Breast epithelium (tissue), 4 donors: ENCODE data around the gene FAM200C. TPM values are rescaled to one million over a fixed set of nuclear protein-coding genes. Genes with fewer than 3 reads are reported as not detected.

Experiments
- DNase-seq, 2 donors: peaks; one replicate each; pipeline ENCODE4 v3.0.0-alpha.2; 2019; ENCODE audit warnings: low spot score in 2 of 2
- H3K27ac ChIP-seq, 2 donors: fragments of 200-600 bp; sonication (generic) in 1 of 2; one replicate each; pipeline ENCODE4 v1.5.1; 2016 to 2019; ENCODE audit warnings: mild to moderate bottlenecking in 1 of 2
- H3K27me3 ChIP-seq, 2 donors: fragments of 200-600 bp; sonication (generic) in 1 of 2; one replicate each; pipeline versions ENCODE4 v1.5.1 to v1.6.0; 2017 to 2019; ENCODE audit warnings: control low read depth in 1 of 2, mild to moderate bottlenecking in 1 of 2
- H3K36me3 ChIP-seq: fragments of 200-600 bp; one replicate; pipeline ENCODE4 v1.5.1; 2019
- H3K4me1 ChIP-seq, 2 donors: fragments of 200-600 bp; sonication (generic); one replicate each; pipeline ENCODE4 v1.5.1; 2016 to 2019; ENCODE audit warnings: control low read depth in 1 of 2
- H3K4me3 ChIP-seq, 3 donors: fragments of 200-600 bp; sonication (generic); 1 replicate in 2 of 3; 2 replicates in 1 of 3; pipeline ENCODE4 v1.5.1; 2016 to 2019; ENCODE audit warnings: mild to moderate bottlenecking in 3 of 3, moderate library complexity in 2 of 3
- H3K9me3 ChIP-seq, 2 donors: fragments of 200-600 bp; sonication (generic) in 1 of 2; one replicate each; pipeline ENCODE4 v1.5.1; 2016 to 2019; ENCODE audit warnings: control low read depth in 1 of 2
- POLR2A ChIP-seq: fragments of 450-650 bp; IDR thresholded peaks from one replicate; pipeline ENCODE4 v1.6.1; 2016; ENCODE audit warnings: antibody characterized with exemption, mild to moderate bottlenecking, moderate library complexity
- POLR2AphosphoS5 ChIP-seq, 3 donors: sonication (generic); formaldehyde crosslinking; IDR thresholded peaks; one replicate each; pipeline ENCODE4 v1.6.1; 2017; ENCODE audit warnings: antibody characterized with exemption in 3 of 3
- intact Hi-C: fragments of 100-400 bp; cut with DNase I; formaldehyde crosslinking; loops from one replicate; pipeline ENCODE4 v1.15.1; 2023; ENCODE audit warnings: low total_unique reads
- total RNA-seq, 3 donors: library from RNA; depleted of rRNA; stranded (reverse); fragments of >200 nt; gene quantifications; one replicate each; pipeline ENCODE4 v1.1.0, GENCODE V29; 2016
- TF ChIP-seq, protein P1 (sequence below), 3 donors: fragments of 450-650 bp; IDR thresholded peaks; one replicate each; pipeline ENCODE4 v1.5.1; 2016 to 2017; ENCODE audit warnings: antibody characterized with exemption in 3 of 3, mild to moderate bottlenecking in 3 of 3, moderate library complexity in 3 of 3

FAM200C gene
- total RNA-seq, 3 donors from 2014 or later: 2.7 to 5.6 (median 5.6) TPM

DNA sequence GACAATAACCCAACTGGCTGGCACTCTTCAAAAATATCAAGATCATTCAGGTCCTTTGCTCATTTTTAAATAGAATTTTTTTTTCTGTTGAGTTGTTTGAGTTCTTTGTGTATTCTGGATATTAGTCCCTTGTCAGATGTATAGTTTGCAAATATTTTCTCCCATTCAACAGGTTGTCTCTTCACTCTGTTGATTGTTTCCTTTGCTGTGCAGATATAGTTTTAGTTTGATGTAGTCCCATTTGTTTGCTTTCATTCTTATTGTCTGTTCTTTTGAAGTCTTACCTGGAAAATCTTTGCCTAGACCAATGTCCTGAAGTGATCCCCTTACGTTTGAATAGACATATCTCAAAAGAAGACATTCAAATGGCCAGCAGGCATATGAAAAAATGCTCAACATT is 44.6 kb upstream of the FAM200C start:
- Histone ChIP-seq H3K27ac (no peak overlapping the region), H3K4me1 (no peaks in the 10 kb centered on the region), H3K36me3 (no peaks in the 10 kb centered on the region), H3K9me3 (no peaks in the 10 kb centered on the region), H3K4me3 (no peak overlapping the region), H3K27me3 (no peaks in the 10 kb centered on the region)
- TF ChIP-seq POLR2AphosphoS5 (IDR thresholded peaks at IDR 0.05): no peak
- TF ChIP-seq, protein P1, sequence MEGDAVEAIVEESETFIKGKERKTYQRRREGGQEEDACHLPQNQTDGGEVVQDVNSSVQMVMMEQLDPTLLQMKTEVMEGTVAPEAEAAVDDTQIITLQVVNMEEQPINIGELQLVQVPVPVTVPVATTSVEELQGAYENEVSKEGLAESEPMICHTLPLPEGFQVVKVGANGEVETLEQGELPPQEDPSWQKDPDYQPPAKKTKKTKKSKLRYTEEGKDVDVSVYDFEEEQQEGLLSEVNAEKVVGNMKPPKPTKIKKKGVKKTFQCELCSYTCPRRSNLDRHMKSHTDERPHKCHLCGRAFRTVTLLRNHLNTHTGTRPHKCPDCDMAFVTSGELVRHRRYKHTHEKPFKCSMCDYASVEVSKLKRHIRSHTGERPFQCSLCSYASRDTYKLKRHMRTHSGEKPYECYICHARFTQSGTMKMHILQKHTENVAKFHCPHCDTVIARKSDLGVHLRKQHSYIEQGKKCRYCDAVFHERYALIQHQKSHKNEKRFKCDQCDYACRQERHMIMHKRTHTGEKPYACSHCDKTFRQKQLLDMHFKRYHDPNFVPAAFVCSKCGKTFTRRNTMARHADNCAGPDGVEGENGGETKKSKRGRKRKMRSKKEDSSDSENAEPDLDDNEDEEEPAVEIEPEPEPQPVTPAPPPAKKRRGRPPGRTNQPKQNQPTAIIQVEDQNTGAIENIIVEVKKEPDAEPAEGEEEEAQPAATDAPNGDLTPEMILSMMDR (IDR thresholded peaks at IDR 0.05): no peak
- no peak for TF ChIP-seq POLR2A
- intact Hi-C loops: no loop called here
- no peak for DNase-seq

DNA sequence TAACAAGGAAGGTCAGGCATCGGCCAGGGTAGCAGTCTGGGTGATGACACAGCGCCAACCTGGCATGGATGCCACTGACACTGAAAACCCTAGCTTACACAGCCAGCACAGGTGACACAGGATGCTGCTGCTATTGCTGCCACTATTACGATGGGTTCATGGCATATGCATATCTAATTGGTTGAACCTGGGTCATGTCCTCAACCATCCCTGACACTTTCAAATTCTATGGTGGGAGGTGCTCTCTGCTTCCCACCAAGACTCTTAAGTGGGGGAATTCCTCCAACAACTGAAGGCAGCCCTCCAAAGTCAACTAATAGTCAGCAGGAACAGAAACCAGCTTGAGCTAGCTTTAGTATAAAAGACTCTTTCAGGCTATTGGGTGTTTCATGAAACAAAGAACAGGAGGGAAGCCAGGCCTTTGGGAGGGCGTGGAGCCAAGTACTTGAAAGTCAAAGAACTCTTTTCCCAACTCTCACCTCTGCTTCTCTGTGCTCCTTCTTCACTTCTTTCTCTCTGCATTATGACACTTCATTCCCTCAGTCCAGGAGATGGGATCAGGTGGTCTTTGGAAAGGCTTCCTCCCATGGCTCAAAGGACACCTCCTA is 43.1 kb upstream of the FAM200C start:
- Histone ChIP-seq H3K9me3 (no peaks in the 10 kb centered on the region), H3K4me3 (no peak overlapping the region), H3K36me3 (no peaks in the 10 kb centered on the region), H3K27me3 (no peaks in the 10 kb centered on the region), H3K27ac (peak overlapping the region; percentile 21 to 67), H3K4me1 (no peaks in the 10 kb centered on the region)
- no peak for TF ChIP-seq POLR2A
- peak in 1 of 3 donors; percentile 12 for TF ChIP-seq POLR2AphosphoS5 (IDR thresholded peaks at IDR 0.05)
- intact Hi-C loops: loop anchor here (1.0 kb wide), 1 partner anchor 19 kb away; no protein-coding TSS in a partner anchor
- peak in 1 of 2 donors; percentile 49 for DNase-seq

DNA sequence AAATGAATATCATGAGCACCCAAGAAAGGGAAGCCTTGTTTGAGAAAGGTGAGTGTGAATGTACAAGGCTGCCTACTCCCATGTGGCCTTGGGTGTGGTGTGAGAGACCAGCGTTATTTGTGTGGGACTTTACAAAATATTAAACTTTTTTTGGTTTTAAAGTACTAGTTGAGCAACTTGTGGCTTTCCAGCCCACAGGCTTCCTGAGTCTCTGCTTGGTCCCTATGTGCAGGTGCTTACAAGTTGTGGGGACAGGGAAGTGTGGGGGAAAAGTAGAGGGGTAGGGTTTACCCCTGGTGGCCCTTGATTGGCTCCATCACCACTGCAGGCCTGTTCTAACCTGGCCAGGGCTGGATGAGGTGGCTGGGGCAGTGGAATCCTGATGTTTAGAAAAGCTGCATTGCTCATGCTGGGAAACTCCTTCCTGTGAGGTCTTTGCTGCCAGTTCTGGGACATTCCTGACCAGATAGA is 41.5 kb upstream of the FAM200C start:
- Histone ChIP-seq H3K27ac (peak overlapping the region in 1 of 2 donors; percentile 67), H3K27me3 (no peaks in the 10 kb centered on the region), H3K9me3 (no peaks in the 10 kb centered on the region), H3K36me3 (no peaks in the 10 kb centered on the region), H3K4me1 (no peaks in the 10 kb centered on the region), H3K4me3 (no peak overlapping the region)
- no peak for DNase-seq
- intact Hi-C loops: no loop called here
- TF ChIP-seq POLR2AphosphoS5 (IDR thresholded peaks at IDR 0.05): no peak
- TF ChIP-seq, protein P1 (IDR thresholded peaks at IDR 0.05): no peak
- no peak for TF ChIP-seq POLR2A

DNA sequence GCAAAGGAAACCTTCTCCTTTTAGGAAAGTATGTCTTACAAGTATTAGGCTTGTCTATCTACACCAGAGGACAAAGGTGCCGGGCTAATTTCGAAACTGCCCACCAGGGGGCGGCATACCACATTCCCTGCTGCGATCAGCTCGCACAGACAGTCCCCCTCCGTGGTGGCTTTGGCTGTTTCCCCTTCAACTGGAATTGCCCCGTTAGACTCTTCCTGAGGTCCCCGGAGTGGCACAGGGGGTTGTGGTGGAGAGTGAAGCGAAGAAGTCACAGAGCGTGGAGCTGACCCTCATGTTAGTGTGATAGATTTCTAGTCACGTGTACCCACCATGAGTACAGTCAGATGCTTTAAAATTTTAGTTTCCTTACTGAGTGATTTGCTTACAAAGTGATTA is 39.3 kb upstream of the FAM200C start:
- intact Hi-C loops: no loop called here
- Histone ChIP-seq H3K36me3 (no peaks in the 10 kb centered on the region), H3K4me3 (peak overlapping the region; percentile 33 to 70 (median 44)), H3K4me1 (no peaks in the 10 kb centered on the region), H3K27ac (peak overlapping the region; percentile 39 to 49), H3K9me3 (no peaks in the 10 kb centered on the region), H3K27me3 (no peaks in the 10 kb centered on the region)
- DNase-seq: peak; percentile 72 to 80
- TF ChIP-seq, protein P1 (IDR thresholded peaks at IDR 0.05): peak; percentile 82 to 84 (median 84)
- TF ChIP-seq POLR2AphosphoS5 (IDR thresholded peaks at IDR 0.05): no peak

DNA sequence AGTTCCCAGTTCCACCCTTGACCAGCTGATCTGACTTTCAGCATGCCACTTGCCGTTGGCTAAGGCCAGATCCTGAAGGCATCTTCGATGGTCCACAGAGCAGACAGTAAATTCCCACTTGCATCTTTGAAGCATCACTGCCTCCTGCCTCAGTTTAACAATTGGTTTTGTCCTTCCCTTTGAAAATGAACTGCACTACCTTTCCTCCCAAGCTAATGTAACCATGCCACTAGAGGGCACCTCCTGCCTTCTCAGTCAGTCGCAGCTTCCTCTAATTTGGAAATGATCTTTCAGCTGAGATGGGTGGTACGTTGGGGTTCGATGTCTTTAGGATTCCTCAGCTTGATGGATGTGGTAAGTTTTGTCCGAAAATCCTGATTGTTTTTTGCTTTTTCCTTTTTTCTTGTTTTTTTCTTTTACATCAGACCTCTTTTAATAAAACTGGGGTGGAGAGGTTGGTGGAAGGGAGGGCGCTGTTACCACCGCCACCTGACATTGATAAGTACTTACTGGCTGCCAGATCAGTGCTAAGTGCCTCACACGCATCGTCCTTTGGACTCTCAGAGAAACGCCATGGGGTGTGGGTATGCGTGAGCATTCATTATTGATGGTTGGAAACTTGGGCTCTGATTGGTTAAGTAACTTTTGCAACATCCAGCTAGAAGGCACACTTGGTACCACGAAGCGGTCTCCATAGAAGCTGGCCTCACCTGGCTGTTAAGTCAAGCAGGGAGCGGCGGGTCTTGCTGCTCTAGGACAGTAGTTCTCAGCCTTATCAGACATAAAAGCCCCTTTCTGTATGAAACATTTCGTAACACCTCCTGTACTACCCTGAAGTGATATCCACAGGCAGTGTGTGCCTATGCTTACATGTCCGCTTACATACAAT is 38.7 kb upstream of the FAM200C start:
- TF ChIP-seq, protein P1 (IDR thresholded peaks at IDR 0.05): peak in 2 of 3 donors; percentile 33 to 45
- no peak for TF ChIP-seq POLR2AphosphoS5 (IDR thresholded peaks at IDR 0.05)
- peak overlapping the region; percentile 39 to 49 for H3K27ac ChIP-seq
- intact Hi-C loops: no loop called here

More for the DNA sequence above, 38.7 kb upstream of the FAM200C start:
- no peaks in the 10 kb centered on the region for H3K27me3 ChIP-seq
- peak overlapping the region; percentile 33 to 70 (median 44) for H3K4me3 ChIP-seq
- H3K36me3 ChIP-seq: no peaks in the 10 kb centered on the region
- no peaks in the 10 kb centered on the region for H3K4me1 ChIP-seq
- H3K9me3 ChIP-seq: no peaks in the 10 kb centered on the region
- DNase-seq: peak in 1 of 2 donors; percentile 26
